ENCODE measurements around the gene SETD2.
A peak's percentile ranks its signal among the peaks of the same experiment; 100 is the strongest.

The SETD2 gene

DNA sequence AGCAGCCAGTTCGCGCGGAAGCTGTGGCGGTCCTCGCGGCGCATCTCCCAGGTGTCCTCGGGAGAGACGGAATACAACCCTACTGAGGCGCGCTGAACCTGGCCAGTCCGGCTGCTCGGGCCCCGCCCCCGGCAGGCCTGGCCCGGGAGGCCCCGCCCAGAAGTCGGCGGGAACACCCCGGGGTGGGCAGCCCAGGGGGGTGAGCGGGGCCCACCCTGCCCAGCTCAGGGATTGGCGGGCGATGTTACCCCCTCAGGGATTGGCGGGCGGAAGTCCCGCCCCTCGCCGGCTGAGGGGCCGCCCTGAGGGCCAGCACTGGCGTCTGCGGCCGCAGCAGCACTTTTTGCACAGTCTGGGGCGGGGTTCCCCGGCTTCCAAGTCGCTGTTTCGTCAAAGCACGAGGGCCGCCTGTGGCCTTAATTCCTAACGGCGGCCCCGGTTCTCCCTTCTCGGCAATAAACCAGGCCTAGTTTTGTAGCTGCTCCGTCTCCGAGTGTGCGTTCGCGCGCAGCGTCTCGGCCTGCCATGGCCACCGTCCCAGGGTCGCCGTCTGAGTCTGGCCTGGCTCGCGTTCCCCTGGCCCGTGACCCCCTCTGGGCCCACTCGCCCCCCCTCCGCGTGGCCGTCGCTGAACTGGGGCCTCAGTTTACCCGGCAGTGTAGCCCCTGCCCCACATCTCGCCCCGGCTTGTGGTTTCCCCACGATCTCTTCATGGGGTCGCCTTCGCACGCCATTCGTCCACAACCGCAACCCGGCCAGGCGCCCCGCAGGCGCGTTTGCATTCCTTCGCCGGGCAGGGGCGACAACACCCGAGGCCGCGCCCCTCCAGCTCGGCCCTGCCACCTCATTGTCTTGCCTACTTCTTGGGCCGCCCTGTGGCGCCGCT, 154.4 kb downstream of the SETD2 start:
- peak; percentile 91 to 96 (median 95) for DNase-seq
- Histone ChIP-seq H3K4me3 (ENCODE audit: control insufficient read depth in 1 of 7, extremely low read depth in 1 of 7, insufficient read depth in 4 of 7, low read depth in 2 of 7, low read length in 6 of 7) (peak overlapping the region in 6 of 7 experiments; percentile 37 to 81 (median 59)), H3K27me3 (replicated peaks in 2 of 5; ENCODE audit: control insufficient read depth in 4 of 5, insufficient read depth in 5 of 5, low read length in 4 of 5) (no peaks in the 10 kb centered on the region), H3K27ac (ENCODE audit: insufficient read depth in 1 of 2, low read depth in 1 of 2, low read length in 2 of 2, poor library complexity in 1 of 2, severe bottlenecking in 2 of 2) (peak overlapping the region; percentile 76 to 89), H3K36me3 (ENCODE audit: control insufficient read depth in 4 of 4, insufficient read depth in 4 of 4, low read length in 3 of 4) (peaks cover 5 to 75% (median 39%) of the 10 kb centered on the region in 4 experiments), H3K9me3 (ENCODE audit: control extremely low read depth in 1 of 5, control insufficient read depth in 4 of 5, insufficient read depth in 2 of 5, low read depth in 1 of 5, low read length in 4 of 5) (no peaks in the 10 kb centered on the region), H3K4me1 (ENCODE audit: control extremely low read depth in 1 of 4, control insufficient read depth in 4 of 4, insufficient read depth in 4 of 4, low read length in 3 of 4) (peaks cover 0 to 25% (median 10%) of the 10 kb centered on the region in 4 experiments)
- CTCF ChIA-PET = interaction anchor here (0.6 to 1.2 kb wide), 5 partner anchors 18 to 306 kb away, joined by 3 read pairs; no protein-coding TSS in a partner anchor
- POLR2A ChIA-PET = interaction anchor here (0.7 to 1.2 kb wide), 5 partner anchors 30 to 79 kb away, joined by 3 read pairs; partner anchors contain the start of genes CCDC12 and NBEAL2
- WGBS (ENCODE audit: insufficient coverage) = 1% methylated on average over 80 of the region's 85 CpGs

GRCh38 chr3:47008851-47009224, 155.1 kb downstream of the SETD2 start:
- Histone ChIP-seq H3K27ac (ENCODE audit: insufficient read depth in 1 of 2, low read depth in 1 of 2, low read length in 2 of 2, poor library complexity in 1 of 2, severe bottlenecking in 2 of 2) (peak overlapping the region in 1 of 2 experiments; percentile 89), H3K4me3 (ENCODE audit: control insufficient read depth in 1 of 7, extremely low read depth in 1 of 7, insufficient read depth in 4 of 7, low read depth in 2 of 7, low read length in 6 of 7) (peak overlapping the region in 4 of 7 experiments; percentile 48 to 81 (median 72)), H3K36me3 (ENCODE audit: control insufficient read depth in 4 of 4, insufficient read depth in 4 of 4, low read length in 3 of 4) (peaks cover 3 to 75% (median 43%) of the 10 kb centered on the region in 4 experiments), H3K4me1 (ENCODE audit: control extremely low read depth in 1 of 4, control insufficient read depth in 4 of 4, insufficient read depth in 4 of 4, low read length in 3 of 4) (peaks cover 0 to 25% (median 8%) of the 10 kb centered on the region in 4 experiments), H3K9me3 (ENCODE audit: control extremely low read depth in 1 of 5, control insufficient read depth in 4 of 5, insufficient read depth in 2 of 5, low read depth in 1 of 5, low read length in 4 of 5) (no peaks in the 10 kb centered on the region), H3K27me3 (replicated peaks in 2 of 5; ENCODE audit: control insufficient read depth in 4 of 5, insufficient read depth in 5 of 5, low read length in 4 of 5) (no peaks in the 10 kb centered on the region)
- no peak for DNase-seq
- WGBS (ENCODE audit: insufficient coverage) = 78% methylated on average over 11 of the region's 23 CpGs
- ChIA-PET CTCF (interaction anchor here (0.6 to 1.4 kb wide), 5 partner anchors 12 to 303 kb away, joined by 3 read pairs; no protein-coding TSS in a partner anchor), POLR2A (interaction anchor here (0.8 to 1.2 kb wide), 3 partner anchors 29 to 50 kb away, joined by 3 read pairs; partner anchors contain the start of gene NBEAL2)

- WGBS (ENCODE audit: insufficient coverage) = 100% methylated on average over 8 of the region's 13 CpGs
- no peak for DNase-seq
- Histone ChIP-seq H3K36me3 (ENCODE audit: control insufficient read depth in 4 of 4, insufficient read depth in 4 of 4, low read length in 3 of 4) (peaks cover 3 to 75% (median 45%) of the 10 kb centered on the region in 4 experiments), H3K27ac (ENCODE audit: insufficient read depth in 1 of 2, low read depth in 1 of 2, low read length in 2 of 2, poor library complexity in 1 of 2, severe bottlenecking in 2 of 2) (no peak overlapping the region), H3K27me3 (replicated peaks in 2 of 5; ENCODE audit: control insufficient read depth in 4 of 5, insufficient read depth in 5 of 5, low read length in 4 of 5) (no peaks in the 10 kb centered on the region), H3K9me3 (ENCODE audit: control extremely low read depth in 1 of 5, control insufficient read depth in 4 of 5, insufficient read depth in 2 of 5, low read depth in 1 of 5, low read length in 4 of 5) (no peaks in the 10 kb centered on the region), H3K4me1 (ENCODE audit: control extremely low read depth in 1 of 4, control insufficient read depth in 4 of 4, insufficient read depth in 4 of 4, low read length in 3 of 4) (peaks cover 0 to 25% (median 7%) of the 10 kb centered on the region in 4 experiments), H3K4me3 (ENCODE audit: control insufficient read depth in 1 of 7, extremely low read depth in 1 of 7, insufficient read depth in 4 of 7, low read depth in 2 of 7, low read length in 6 of 7) (no peak overlapping the region)
- CTCF ChIA-PET = interaction anchor here (1.0 to 1.4 kb wide), 3 partner anchors 10 to 94 kb away, joined by 3 to 8 read pairs (median 3); no protein-coding TSS in a partner anchor
- POLR2A ChIA-PET = interaction anchor here (0.8 kb wide), 1 partner anchor 32 kb away, joined by 3 read pairs; no protein-coding TSS in a partner anchor
These were observed 155.6 kb downstream of the SETD2 start for GRCh38 chr3:47008234-47008796.

DNA sequence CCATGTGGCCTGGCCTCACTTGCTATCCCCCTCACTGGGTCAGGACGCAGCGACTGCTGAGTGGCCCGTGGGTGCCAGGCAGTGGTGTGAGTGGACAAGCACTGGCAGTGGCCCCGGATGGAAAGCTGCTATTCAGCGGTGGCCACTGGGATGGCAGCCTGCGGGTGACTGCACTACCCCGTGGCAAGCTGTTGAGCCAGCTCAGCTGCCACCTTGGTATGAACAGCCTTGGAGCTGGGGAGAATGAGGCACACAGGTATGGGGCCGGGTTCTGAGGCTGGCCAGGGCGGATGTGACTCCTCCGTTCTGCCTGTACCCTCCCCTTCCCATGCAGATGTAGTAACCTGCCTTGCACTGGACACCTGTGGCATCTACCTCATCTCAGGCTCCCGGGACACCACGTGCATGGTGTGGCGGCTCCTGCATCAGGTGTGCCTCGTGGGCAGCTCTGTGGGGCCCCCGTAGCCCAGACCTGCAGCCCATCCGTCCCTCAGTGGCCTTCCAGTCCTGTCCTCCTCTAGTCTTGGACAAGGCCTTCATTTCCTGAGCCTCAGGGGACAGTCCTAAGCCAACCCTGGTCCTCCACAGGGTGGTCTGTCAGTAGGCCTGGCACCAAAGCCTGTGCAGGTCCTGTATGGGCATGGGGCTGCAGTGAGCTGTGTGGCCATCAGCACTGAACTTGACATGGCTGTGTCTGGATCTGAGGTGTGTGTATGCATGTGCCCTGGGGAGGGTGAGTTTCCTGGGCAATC, 156.3 kb downstream of the SETD2 start:
- ChIA-PET POLR2A (no interaction called here), CTCF (interaction anchor here (1.0 to 1.4 kb wide), 5 partner anchors 9 to 93 kb away, joined by 3 to 8 read pairs (median 4); no protein-coding TSS in a partner anchor)
- no peak overlapping the region for H3K4me3 ChIP-seq (ENCODE audit: control insufficient read depth in 1 of 7, extremely low read depth in 1 of 7, insufficient read depth in 4 of 7, low read depth in 2 of 7, low read length in 6 of 7)
- over 99% methylated on average over 15 of the region's 16 CpGs for WGBS (ENCODE audit: insufficient coverage)
- H3K9me3 ChIP-seq (ENCODE audit: control extremely low read depth in 1 of 5, control insufficient read depth in 4 of 5, insufficient read depth in 2 of 5, low read depth in 1 of 5, low read length in 4 of 5) = no peaks in the 10 kb centered on the region
- no peak for DNase-seq
- peaks cover 6 to 76% (median 51%) of the 10 kb centered on the region in 4 experiments for H3K36me3 ChIP-seq (ENCODE audit: control insufficient read depth in 4 of 4, insufficient read depth in 4 of 4, low read length in 3 of 4)
- H3K4me1 ChIP-seq (ENCODE audit: control extremely low read depth in 1 of 4, control insufficient read depth in 4 of 4, insufficient read depth in 4 of 4, low read length in 3 of 4) = peaks cover 0 to 22% (median 7%) of the 10 kb centered on the region in 4 experiments
- no peaks in the 10 kb centered on the region for H3K27me3 ChIP-seq (replicated peaks in 2 of 5; ENCODE audit: control insufficient read depth in 4 of 5, insufficient read depth in 5 of 5, low read length in 4 of 5)
- H3K27ac ChIP-seq (ENCODE audit: insufficient read depth in 1 of 2, low read depth in 1 of 2, low read length in 2 of 2, poor library complexity in 1 of 2, severe bottlenecking in 2 of 2) = no peak overlapping the region

GRCh38 chr3:47007001-47007400, 156.9 kb downstream of the SETD2 start:
- peaks cover 0 to 20% (median 7%) of the 10 kb centered on the region in 4 experiments for H3K4me1 ChIP-seq (ENCODE audit: control extremely low read depth in 1 of 4, control insufficient read depth in 4 of 4, insufficient read depth in 4 of 4, low read length in 3 of 4)
- H3K27ac ChIP-seq (ENCODE audit: insufficient read depth in 1 of 2, low read depth in 1 of 2, low read length in 2 of 2, poor library complexity in 1 of 2, severe bottlenecking in 2 of 2) = no peak overlapping the region
- H3K36me3 ChIP-seq (ENCODE audit: control insufficient read depth in 4 of 4, insufficient read depth in 4 of 4, low read length in 3 of 4) = peaks cover 6 to 77% (median 55%) of the 10 kb centered on the region in 4 experiments
- H3K4me3 ChIP-seq (ENCODE audit: control insufficient read depth in 1 of 7, extremely low read depth in 1 of 7, insufficient read depth in 4 of 7, low read depth in 2 of 7, low read length in 6 of 7) = no peak overlapping the region
- DNase-seq = no peak
- no peaks in the 10 kb centered on the region for H3K9me3 ChIP-seq (ENCODE audit: control extremely low read depth in 1 of 5, control insufficient read depth in 4 of 5, insufficient read depth in 2 of 5, low read depth in 1 of 5, low read length in 4 of 5)
- ChIA-PET POLR2A (interaction anchor here (0.6 to 1.0 kb wide), 2 partner anchors 11 to 50 kb away, joined by 3 read pairs; no protein-coding TSS in a partner anchor), CTCF (interaction anchor here (0.6 to 1.4 kb wide), 7 partner anchors 9 to 98 kb away, joined by 3 to 8 read pairs (median 3); no protein-coding TSS in a partner anchor)
- 100% methylated on average over 1 of the region's 3 CpGs for WGBS (ENCODE audit: insufficient coverage)
- no peaks in the 10 kb centered on the region for H3K27me3 ChIP-seq (replicated peaks in 2 of 5; ENCODE audit: control insufficient read depth in 4 of 5, insufficient read depth in 5 of 5, low read length in 4 of 5)

GRCh38 chr3:47006145-47006651, 157.7 kb downstream of the SETD2 start:
- no peak overlapping the region for H3K4me3 ChIP-seq (ENCODE audit: control insufficient read depth in 1 of 7, extremely low read depth in 1 of 7, insufficient read depth in 4 of 7, low read depth in 2 of 7, low read length in 6 of 7)
- peaks cover 0 to 20% (median 7%) of the 10 kb centered on the region in 4 experiments for H3K4me1 ChIP-seq (ENCODE audit: control extremely low read depth in 1 of 4, control insufficient read depth in 4 of 4, insufficient read depth in 4 of 4, low read length in 3 of 4)
- H3K9me3 ChIP-seq (ENCODE audit: control extremely low read depth in 1 of 5, control insufficient read depth in 4 of 5, insufficient read depth in 2 of 5, low read depth in 1 of 5, low read length in 4 of 5) = no peaks in the 10 kb centered on the region
- no peak for DNase-seq
- H3K27me3 ChIP-seq (replicated peaks in 2 of 5; ENCODE audit: control insufficient read depth in 4 of 5, insufficient read depth in 5 of 5, low read length in 4 of 5) = no peaks in the 10 kb centered on the region
- H3K27ac ChIP-seq (ENCODE audit: insufficient read depth in 1 of 2, low read depth in 1 of 2, low read length in 2 of 2, poor library complexity in 1 of 2, severe bottlenecking in 2 of 2) = no peak overlapping the region
- WGBS (ENCODE audit: insufficient coverage) = 96% methylated on average over 8 of the region's 9 CpGs
- CTCF ChIA-PET = interaction anchor here (1.0 to 1.4 kb wide), 8 partner anchors 8 to 301 kb away, joined by 3 to 4 read pairs (median 3); no protein-coding TSS in a partner anchor
- POLR2A ChIA-PET = interaction anchor here (0.6 to 1.0 kb wide), 2 partner anchors 10 to 50 kb away, joined by 3 read pairs; no protein-coding TSS in a partner anchor
- peaks cover 6 to 85% (median 63%) of the 10 kb centered on the region in 4 experiments for H3K36me3 ChIP-seq (ENCODE audit: control insufficient read depth in 4 of 4, insufficient read depth in 4 of 4, low read length in 3 of 4)
